ENCODE results near the gene CCT6B. TPM values are rescaled to one million over a fixed set of nuclear protein-coding genes. Genes with fewer than 3 reads are reported as not detected.

Gene CCT6B
- total and polyA plus RNA-seq, 2 of the 13 experiments (the other 11 are each of a cell fraction or from before 2014, with no cell fraction given), result 0.41 to 1.4 TPM

DNA sequence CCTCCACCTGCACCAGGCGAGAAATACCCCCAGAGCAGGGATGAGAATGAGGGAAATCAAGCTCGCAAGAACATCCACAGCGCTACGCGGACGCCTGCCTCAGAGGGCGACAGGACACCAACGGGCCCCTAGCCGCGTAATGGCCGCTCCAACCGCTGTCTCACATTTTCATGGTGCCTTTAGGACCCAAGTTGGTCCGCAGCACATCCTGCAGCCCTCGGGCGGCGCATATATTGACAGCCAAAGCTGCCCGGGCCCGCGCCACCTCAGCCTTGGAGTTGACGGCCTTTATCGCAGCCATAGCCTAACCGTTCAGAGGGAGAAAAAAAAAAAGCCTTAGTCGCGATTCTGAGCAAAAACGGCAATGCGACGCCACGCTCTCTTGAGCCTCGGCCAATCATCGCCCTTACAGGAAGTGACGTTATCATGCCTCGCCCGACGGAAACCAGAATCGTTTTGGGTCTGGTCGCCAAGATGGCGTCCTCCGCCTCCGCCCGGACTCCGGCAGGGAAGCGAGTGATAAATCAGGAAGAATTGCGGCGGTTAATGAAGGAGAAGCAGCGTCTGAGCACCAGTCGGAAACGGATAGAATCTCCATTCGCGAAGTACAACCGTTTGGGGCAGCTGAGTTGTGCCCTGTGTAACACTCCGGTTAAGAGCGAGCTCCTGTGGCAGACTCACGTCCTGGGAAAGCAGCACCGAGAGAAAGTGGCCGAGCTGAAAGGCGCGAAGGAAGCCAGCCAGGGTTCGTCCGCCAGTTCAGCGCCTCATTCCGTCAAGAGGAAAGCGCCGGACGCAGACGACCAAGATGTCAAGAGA lies at the start of gene CCT6B, which contains the start of gene ZNF830 (continued):
- TF ChIP-seq, protein P1, sequence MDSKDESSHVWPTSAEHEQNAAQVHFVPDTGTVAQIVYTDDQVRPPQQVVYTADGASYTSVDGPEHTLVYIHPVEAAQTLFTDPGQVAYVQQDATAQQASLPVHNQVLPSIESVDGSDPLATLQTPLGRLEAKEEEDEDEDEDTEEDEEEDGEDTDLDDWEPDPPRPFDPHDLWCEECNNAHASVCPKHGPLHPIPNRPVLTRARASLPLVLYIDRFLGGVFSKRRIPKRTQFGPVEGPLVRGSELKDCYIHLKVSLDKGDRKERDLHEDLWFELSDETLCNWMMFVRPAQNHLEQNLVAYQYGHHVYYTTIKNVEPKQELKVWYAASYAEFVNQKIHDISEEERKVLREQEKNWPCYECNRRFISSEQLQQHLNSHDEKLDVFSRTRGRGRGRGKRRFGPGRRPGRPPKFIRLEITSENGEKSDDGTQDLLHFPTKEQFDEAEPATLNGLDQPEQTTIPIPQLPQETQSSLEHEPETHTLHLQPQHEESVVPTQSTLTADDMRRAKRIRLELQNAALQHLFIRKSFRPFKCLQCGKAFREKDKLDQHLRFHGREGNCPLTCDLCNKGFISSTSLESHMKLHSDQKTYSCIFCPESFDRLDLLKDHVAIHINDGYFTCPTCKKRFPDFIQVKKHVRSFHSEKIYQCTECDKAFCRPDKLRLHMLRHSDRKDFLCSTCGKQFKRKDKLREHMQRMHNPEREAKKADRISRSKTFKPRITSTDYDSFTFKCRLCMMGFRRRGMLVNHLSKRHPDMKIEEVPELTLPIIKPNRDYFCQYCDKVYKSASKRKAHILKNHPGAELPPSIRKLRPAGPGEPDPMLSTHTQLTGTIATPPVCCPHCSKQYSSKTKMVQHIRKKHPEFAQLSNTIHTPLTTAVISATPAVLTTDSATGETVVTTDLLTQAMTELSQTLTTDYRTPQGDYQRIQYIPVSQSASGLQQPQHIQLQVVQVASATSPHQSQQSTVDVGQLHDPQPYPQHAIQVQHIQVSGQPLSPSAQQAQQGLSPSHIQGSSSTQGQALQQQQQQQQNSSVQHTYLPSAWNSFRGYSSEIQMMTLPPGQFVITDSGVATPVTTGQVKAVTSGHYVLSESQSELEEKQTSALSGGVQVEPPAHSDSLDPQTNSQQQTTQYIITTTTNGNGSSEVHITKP (CRISPR knock-in tag; IDR thresholded peaks at IDR 0.05; ENCODE audit: low read depth), result peak; percentile 57; the same call in 1 of the 2 replicates
- TF ChIP-seq, protein P2, sequence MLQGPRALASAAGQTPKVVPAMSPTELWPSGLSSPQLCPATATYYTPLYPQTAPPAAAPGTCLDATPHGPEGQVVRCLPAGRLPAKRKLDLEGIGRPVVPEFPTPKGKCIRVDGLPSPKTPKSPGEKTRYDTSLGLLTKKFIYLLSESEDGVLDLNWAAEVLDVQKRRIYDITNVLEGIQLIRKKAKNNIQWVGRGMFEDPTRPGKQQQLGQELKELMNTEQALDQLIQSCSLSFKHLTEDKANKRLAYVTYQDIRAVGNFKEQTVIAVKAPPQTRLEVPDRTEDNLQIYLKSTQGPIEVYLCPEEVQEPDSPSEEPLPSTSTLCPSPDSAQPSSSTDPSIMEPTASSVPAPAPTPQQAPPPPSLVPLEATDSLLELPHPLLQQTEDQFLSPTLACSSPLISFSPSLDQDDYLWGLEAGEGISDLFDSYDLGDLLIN (CRISPR knock-in tag; IDR thresholded peaks at IDR 0.05; ENCODE audit: borderline replicate concordance), result peak; percentile 74; the same call in 1 of the 2 replicates
- TF ChIP-seq BHLHE40 (IDR thresholded peaks at IDR 0.05; ENCODE audit: low read length), result no peak
- peak; percentile 67; the same call in 1 of the 2 replicates for TF ChIP-seq ELF3 (CRISPR knock-in tag; IDR thresholded peaks at IDR 0.05)
- TF ChIP-seq SAP130 (CRISPR knock-in tag; IDR thresholded peaks at IDR 0.05; ENCODE audit: low read depth), result peak; percentile 89
- no peak for TF ChIP-seq ZNF816 (CRISPR knock-in tag; IDR thresholded peaks at IDR 0.05; ENCODE audit: borderline replicate concordance)
- TF ChIP-seq, protein P3, sequence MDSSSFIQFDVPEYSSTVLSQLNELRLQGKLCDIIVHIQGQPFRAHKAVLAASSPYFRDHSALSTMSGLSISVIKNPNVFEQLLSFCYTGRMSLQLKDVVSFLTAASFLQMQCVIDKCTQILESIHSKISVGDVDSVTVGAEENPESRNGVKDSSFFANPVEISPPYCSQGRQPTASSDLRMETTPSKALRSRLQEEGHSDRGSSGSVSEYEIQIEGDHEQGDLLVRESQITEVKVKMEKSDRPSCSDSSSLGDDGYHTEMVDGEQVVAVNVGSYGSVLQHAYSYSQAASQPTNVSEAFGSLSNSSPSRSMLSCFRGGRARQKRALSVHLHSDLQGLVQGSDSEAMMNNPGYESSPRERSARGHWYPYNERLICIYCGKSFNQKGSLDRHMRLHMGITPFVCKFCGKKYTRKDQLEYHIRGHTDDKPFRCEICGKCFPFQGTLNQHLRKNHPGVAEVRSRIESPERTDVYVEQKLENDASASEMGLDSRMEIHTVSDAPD (CRISPR knock-in tag; IDR thresholded peaks at IDR 0.05), result no peak
- 0 out of 2 replicates have a peak, but pooled peaks have one; percentile 27 for TF ChIP-seq XBP1 (CRISPR knock-in tag; IDR thresholded peaks at IDR 0.05)
- no peak for TF ChIP-seq SMC3 (IDR thresholded peaks at IDR 0.05; ENCODE audit: low read length)
- TF ChIP-seq ZNF20 (CRISPR knock-in tag; IDR thresholded peaks at IDR 0.05), result 0 out of 2 replicates have a peak, but pooled peaks have one; percentile 44
- no peak for TF ChIP-seq NR3C1 (CRISPR knock-in tag; IDR thresholded peaks at IDR 0.05)
- TF ChIP-seq, protein P4, sequence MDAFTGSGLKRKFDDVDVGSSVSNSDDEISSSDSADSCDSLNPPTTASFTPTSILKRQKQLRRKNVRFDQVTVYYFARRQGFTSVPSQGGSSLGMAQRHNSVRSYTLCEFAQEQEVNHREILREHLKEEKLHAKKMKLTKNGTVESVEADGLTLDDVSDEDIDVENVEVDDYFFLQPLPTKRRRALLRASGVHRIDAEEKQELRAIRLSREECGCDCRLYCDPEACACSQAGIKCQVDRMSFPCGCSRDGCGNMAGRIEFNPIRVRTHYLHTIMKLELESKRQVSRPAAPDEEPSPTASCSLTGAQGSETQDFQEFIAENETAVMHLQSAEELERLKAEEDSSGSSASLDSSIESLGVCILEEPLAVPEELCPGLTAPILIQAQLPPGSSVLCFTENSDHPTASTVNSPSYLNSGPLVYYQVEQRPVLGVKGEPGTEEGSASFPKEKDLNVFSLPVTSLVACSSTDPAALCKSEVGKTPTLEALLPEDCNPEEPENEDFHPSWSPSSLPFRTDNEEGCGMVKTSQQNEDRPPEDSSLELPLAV (CRISPR knock-in tag; conservative IDR thresholded peaks at IDR 0.05; ENCODE audit: low read depth), result no peak; the same call in 1 of the 2 replicates
- TF ChIP-seq NFE2 (CRISPR knock-in tag; IDR thresholded peaks at IDR 0.05), result no peak
- TF ChIP-seq KLF6 (CRISPR knock-in tag; IDR thresholded peaks at IDR 0.05), result no peak
- no peak for TF ChIP-seq ZNF383 (CRISPR knock-in tag; IDR thresholded peaks at IDR 0.05; ENCODE audit: borderline replicate concordance)
- peak; percentile 71; the same call in 1 of the 2 replicates for TF ChIP-seq ZNF34 (CRISPR knock-in tag; IDR thresholded peaks at IDR 0.05; ENCODE audit: borderline replicate concordance)
- TF ChIP-seq, protein P5, sequence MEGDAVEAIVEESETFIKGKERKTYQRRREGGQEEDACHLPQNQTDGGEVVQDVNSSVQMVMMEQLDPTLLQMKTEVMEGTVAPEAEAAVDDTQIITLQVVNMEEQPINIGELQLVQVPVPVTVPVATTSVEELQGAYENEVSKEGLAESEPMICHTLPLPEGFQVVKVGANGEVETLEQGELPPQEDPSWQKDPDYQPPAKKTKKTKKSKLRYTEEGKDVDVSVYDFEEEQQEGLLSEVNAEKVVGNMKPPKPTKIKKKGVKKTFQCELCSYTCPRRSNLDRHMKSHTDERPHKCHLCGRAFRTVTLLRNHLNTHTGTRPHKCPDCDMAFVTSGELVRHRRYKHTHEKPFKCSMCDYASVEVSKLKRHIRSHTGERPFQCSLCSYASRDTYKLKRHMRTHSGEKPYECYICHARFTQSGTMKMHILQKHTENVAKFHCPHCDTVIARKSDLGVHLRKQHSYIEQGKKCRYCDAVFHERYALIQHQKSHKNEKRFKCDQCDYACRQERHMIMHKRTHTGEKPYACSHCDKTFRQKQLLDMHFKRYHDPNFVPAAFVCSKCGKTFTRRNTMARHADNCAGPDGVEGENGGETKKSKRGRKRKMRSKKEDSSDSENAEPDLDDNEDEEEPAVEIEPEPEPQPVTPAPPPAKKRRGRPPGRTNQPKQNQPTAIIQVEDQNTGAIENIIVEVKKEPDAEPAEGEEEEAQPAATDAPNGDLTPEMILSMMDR (CRISPR knock-in tag; IDR thresholded peaks at IDR 0.05), result 0 out of 2 replicates have a peak, but pooled peaks have one; percentile 14
- no peak for TF ChIP-seq TCF7 (IDR thresholded peaks at IDR 0.05; ENCODE audit: low read depth)
- TF ChIP-seq ZNF792 (CRISPR knock-in tag; IDR thresholded peaks at IDR 0.05), result peak; percentile 65
- TF ChIP-seq MIER3 (CRISPR knock-in tag; IDR thresholded peaks at IDR 0.05; ENCODE audit: borderline replicate concordance), result no peak
